ENCODE data around the gene RNF111.

The RNF111 gene

DNA sequence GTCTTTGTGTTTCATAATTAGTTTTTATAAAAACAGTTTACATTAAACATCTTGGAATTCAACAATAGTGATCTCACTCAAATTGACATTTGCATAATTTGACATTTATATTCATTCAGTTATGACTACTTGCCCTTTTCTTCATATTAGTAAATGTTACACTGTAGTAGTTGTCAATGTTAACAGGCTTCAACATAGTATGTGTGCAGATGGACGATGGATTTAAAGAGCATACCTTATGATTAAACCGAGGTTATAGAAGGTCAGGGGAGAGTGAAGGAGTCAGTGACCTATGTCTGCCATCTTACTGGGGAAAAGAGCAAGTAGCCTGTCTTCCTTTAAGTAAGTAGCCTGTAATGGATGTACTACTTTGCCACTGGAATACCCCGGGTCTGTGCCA is 109.0 kb downstream of the RNF111 start:
- TF ChIP-seq, protein P1, sequence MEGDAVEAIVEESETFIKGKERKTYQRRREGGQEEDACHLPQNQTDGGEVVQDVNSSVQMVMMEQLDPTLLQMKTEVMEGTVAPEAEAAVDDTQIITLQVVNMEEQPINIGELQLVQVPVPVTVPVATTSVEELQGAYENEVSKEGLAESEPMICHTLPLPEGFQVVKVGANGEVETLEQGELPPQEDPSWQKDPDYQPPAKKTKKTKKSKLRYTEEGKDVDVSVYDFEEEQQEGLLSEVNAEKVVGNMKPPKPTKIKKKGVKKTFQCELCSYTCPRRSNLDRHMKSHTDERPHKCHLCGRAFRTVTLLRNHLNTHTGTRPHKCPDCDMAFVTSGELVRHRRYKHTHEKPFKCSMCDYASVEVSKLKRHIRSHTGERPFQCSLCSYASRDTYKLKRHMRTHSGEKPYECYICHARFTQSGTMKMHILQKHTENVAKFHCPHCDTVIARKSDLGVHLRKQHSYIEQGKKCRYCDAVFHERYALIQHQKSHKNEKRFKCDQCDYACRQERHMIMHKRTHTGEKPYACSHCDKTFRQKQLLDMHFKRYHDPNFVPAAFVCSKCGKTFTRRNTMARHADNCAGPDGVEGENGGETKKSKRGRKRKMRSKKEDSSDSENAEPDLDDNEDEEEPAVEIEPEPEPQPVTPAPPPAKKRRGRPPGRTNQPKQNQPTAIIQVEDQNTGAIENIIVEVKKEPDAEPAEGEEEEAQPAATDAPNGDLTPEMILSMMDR (IDR thresholded peaks at IDR 0.05; ENCODE audit: low read depth, low read length) = no peak
- no peak overlapping the region for H3K4me3 ChIP-seq (ENCODE audit: low read depth, low read length)

DNA sequence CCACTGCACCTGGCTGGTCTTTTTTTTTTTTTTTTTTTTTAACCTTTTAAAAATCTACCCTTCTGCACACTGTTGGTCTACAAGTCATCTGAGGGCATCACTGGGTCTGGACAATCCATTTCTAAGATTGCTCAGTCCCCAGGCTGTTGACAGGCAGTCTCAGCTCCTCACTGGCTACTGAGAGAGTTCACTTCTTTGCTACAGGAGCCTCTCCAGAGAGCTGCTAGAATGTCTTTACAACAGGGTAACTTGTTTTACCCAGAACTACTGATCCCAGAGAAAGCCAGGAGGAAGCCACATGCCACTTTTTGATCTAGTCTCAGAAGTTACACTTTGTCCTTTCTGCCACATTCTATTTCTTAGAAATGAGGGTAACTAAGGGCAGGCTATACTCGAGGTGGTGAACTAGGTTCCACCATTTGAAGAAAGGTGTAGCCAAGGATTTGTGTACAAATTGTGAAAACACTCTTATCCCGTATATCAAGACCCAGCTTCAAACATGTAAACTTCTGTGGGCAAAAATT is 111.8 kb downstream of the RNF111 start:
- H3K4me3 ChIP-seq (ENCODE audit: low read depth, low read length) = no peak overlapping the region
- TF ChIP-seq, protein P1 (IDR thresholded peaks at IDR 0.05; ENCODE audit: low read depth, low read length) = no peak

DNA sequence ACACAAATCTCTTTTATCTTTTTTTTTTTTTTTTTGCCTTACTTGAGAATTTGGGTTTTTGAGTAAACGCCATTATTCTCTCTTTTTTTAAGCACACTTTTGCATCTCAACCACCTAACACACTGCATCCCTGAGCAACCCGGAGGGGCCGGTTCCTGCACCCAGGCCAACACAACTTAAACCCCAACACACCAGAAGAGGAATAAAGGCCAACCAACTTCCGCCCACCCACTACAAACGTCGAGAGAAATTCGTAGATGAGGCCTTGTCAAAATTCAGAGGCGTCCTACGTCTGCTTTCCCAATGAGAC is 117.1 kb downstream of the RNF111 start:
- peak overlapping the region; percentile 92 for H3K4me3 ChIP-seq (ENCODE audit: low read depth, low read length)
- TF ChIP-seq, protein P1 (IDR thresholded peaks at IDR 0.05; ENCODE audit: low read depth, low read length) = no peak

DNA sequence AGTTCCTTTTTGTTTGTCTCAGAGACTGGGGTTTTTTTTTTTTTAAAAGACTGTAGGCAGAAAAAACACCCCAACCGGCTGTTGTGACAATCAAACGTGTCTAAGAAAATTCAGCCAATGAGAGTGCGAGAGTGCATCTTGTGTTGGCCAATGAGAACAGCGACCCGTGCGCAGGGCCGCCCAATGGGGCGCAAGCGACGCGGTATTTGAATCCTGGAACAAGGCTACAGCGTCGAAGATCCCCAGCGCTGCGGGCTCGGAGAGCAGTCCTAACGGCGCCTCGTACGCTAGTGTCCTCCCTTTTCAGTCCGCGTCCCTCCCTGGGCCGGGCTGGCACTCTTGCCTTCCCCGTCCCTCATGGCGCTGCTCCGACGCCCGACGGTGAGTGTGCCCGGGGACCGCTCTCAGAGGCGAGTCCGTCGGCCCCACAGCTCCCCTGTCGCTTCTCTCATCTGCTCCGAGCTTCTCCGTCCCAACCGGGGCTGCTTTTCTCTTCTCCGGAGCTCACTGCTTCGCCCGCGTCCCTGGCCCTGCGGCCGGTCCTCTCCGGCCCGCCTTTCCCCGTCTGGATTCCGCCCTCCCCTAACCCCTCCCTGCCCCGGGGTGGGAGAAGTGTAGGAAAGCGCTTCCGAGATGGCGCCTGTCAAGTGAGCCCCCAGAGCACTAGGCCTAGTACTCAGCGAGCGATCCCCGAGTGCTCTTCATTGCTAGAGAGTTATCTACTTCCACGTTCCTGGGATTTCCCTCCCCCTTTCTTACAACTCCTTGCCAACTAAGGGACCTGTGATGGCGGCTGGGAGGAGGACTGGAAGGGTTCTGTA is 117.7 kb downstream of the RNF111 start, which contains the start of gene CCNB2:
Gene CCNB2, plus strand, starts transcription at position 235 of the 821 bp plus-strand sequence. Its CDS starts 123 bp downstream, at position 358.
- TF ChIP-seq, protein P1 (IDR thresholded peaks at IDR 0.05; ENCODE audit: low read depth, low read length) = no peak
- H3K4me3 ChIP-seq (ENCODE audit: low read depth, low read length) = peak within 1 kb of the TSS; percentile 92

DNA sequence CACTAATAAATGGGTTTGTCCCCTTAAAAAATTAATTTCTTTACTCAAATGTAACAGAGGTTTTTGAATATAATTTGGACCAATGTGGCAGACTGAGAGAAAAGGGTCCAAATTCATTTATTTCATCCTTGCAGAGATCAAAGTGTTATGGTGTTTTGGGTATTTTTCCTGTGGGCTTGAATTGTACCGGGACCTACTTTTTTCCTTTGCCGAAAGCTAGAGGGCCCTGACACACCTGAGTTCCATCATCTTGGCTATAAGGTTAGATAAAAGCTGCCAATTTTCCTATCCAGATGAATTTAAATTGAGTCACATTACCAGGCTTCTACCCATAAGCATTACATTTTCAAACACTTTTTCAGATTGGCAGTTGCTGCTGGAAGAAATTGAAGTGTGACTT is 118.4 kb downstream of the RNF111 start:
- TF ChIP-seq, protein P1 (IDR thresholded peaks at IDR 0.05; ENCODE audit: low read depth, low read length) = no peak
- peak overlapping the region; percentile 92 for H3K4me3 ChIP-seq (ENCODE audit: low read depth, low read length)

DNA sequence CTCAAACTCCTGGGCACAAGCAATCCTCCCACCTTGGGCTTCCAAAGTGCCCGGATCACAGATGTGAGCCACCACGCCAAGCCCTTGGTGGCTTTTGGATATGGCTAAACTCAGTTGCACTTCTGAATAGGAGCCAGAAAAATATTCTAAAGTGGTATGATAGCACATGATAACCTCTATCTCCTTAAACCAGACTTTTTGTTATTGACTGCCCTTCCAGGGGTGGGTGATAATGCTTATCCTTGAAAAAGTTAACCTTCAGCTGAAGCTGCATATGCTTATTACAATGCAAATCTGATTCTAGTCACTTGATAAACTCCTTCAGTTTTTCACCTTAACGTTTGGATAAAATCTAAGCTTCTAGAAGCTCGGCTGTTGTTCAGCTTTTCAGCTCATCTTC is 123.8 kb downstream of the RNF111 start:
- TF ChIP-seq, protein P1 (IDR thresholded peaks at IDR 0.05; ENCODE audit: low read depth, low read length) = no peak
- no peak overlapping the region for H3K4me3 ChIP-seq (ENCODE audit: low read depth, low read length)

DNA sequence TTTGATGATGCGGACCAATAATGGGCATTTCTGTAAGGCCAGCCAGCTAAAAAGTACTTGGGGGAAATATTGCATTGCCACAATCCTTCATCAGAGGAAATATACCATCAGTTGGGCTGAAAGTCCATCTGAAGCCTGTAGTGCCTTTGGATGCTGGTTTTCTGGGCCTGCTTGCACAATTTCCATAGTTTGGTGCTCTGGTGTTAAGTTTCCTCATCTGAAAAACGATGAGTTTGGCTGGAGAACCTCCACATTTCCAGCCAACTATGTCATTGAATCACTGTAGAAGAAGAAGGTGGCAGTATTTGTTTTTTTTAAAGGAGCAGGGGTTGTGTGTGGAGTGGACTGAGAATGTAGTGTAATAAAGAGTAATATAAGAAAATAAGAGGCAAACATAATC is 127.6 kb downstream of the RNF111 start:
- TF ChIP-seq, protein P1 (IDR thresholded peaks at IDR 0.05; ENCODE audit: low read depth, low read length) = no peak
- H3K4me3 ChIP-seq (ENCODE audit: low read depth, low read length) = no peak overlapping the region
